A549 treated with AZD2906 at 1 μM for 4 hours (cell line): ENCODE measurements around the gene FHIP1A. TPM values are rescaled to one million over a fixed set of nuclear protein-coding genes. Genes with fewer than 3 reads are reported as not detected.

Source experiments
- total RNA-seq: library from RNA; stranded (reverse); fragments of 200-300 nt; extraction: Qiagen RNA extraction; gene quantifications from 5 replicates; pipeline ENCODE4 v1.2.3, GENCODE V29; 2022

Gene FHIP1A
- 0.08 to 0.27 TPM (median 0.14 TPM) in 5 replicates for total RNA-seq

GRCh38 chr4:151408630-151409469, at the start of gene FHIP1A:
Gene FHIP1A (plus strand): TSS chr4:151409176. CDS start chr4:151566260, 157,084 bp downstream.

Other genes with a start within 250 kb of the FHIP1A start
- not detected in 5 replicates for gene PRSS48, start 132.0 kb upstream of the FHIP1A start, total RNA-seq
- 20.2 to 24.5 TPM (median 22.1 TPM) in 5 replicates for gene SH3D19, start 83.6 kb upstream of the FHIP1A start, total RNA-seq